Stomach (tissue), 19 donors: ENCODE measurements around the gene SIRT3. TPM values are rescaled to one million over a fixed set of nuclear protein-coding genes. Genes with fewer than 3 reads are reported as not detected.
A peak's percentile ranks its signal among the peaks of the same experiment; 100 is the strongest.

Source experiments
- DNase-seq, 2 donors: peaks; one replicate each; pipeline versions ENCODE4 v3.0.0 to v3.0.0-alpha.2; 2013 to 2019
- H3K27ac ChIP-seq, 5 donors: fragments of 200-600 bp in 4 of 5; sonication (generic) in 4 of 5; one replicate each; pipeline ENCODE4 v1.5.1; 2013 to 2019; ENCODE audit warnings: mild to moderate bottlenecking in 1 of 5, moderate library complexity in 1 of 5
- H3K27me3 ChIP-seq, 3 donors: fragments of 200-600 bp; sonication (generic); one replicate each; pipeline ENCODE4 v1.5.1; 2017 to 2019; ENCODE audit warnings: mixed run types in 1 of 3
- H3K36me3 ChIP-seq, 4 donors: fragments of 200-600 bp; sonication (generic); 1 replicate in 3 of 4; 2 replicates in 1 of 4; pipeline ENCODE4 v1.5.1; 2016 to 2019
- H3K4me1 ChIP-seq, 4 donors: fragments of 200-600 bp; sonication (generic); one replicate each; pipeline ENCODE4 v1.5.1; 2016 to 2019
- H3K4me3 ChIP-seq, 4 donors: fragments of 200-600 bp; sonication (generic) in 3 of 4; one replicate each; pipeline ENCODE4 v1.5.1; 2016 to 2019; ENCODE audit warnings: mild to moderate bottlenecking in 1 of 4
- H3K9me3 ChIP-seq, 4 donors: fragments of 200-600 bp; sonication (generic); one replicate each; pipeline ENCODE4 v1.5.1; 2016 to 2019
- CTCF ChIP-seq, 7 experiments: fragments of 450-650 bp in 4 of 7; fragments of 200-600 bp in 3 of 7; sonication (generic) in 3 of 7; IDR thresholded peaks; one replicate each; pipeline ENCODE4 v1.5.1; 2016 to 2019; ENCODE audit warnings: antibody characterized with exemption in 7 of 7, control low read depth in 2 of 7, mild to moderate bottlenecking in 1 of 7
- EP300 ChIP-seq: sonication (generic); formaldehyde crosslinking; IDR thresholded peaks from one replicate; pipeline ENCODE4 v1.6.1; 2017; ENCODE audit warnings: antibody characterized with exemption
- POLR2A ChIP-seq, 4 donors: fragments of 450-650 bp; IDR thresholded peaks; one replicate each; pipeline ENCODE4 v1.6.1; 2016; ENCODE audit warnings: antibody characterized with exemption in 4 of 4, control low read depth in 2 of 4, mild to moderate bottlenecking in 1 of 4, moderate library complexity in 1 of 4
- POLR2AphosphoS5 ChIP-seq, 3 donors: sonication (generic); formaldehyde crosslinking; IDR thresholded peaks; one replicate each; pipeline ENCODE4 v1.6.1; 2016; ENCODE audit warnings: antibody characterized with exemption in 3 of 3
- WGBS, 5 donors: extraction: QIAGEN DNeasy Blood & Tissue Kit in 3 of 5; methylation state at CpG; one replicate each; pipeline versions ENCODE4 v1.1.5 to v1.1.7; 2013 to 2018; 5-methylcytosine and 5-hydroxymethylcytosine counted together
- intact Hi-C: fragments of 100-400 bp; cut with DNase I; formaldehyde crosslinking; loops from one replicate; pipeline ENCODE4 v1.15.1; 2023; ENCODE audit warnings: low total_unique reads
- long read RNA-seq, 10 donors: transcript quantifications; one replicate each; lab custom pipeline, GENCODE V29; 2026
- polyA plus RNA-seq, 3 donors: library from polyadenylated mRNA; stranded (reverse); fragments of 200-250 nt; gene quantifications; one replicate each; pipeline ENCODE4 v1.2.3, GENCODE V29; 2013
- total RNA-seq, 5 donors: library from RNA; depleted of rRNA; stranded (reverse); fragments of >200 nt; gene quantifications; one replicate each; pipeline versions ENCODE4 v1.1.0 to v1.2.3, GENCODE V29; 2014 to 2016
- donor health status: healthy with polysubstance abuse.
- donor health status: Bipolar disorder and iron deficiency.
- donor health status: healthy.

SIRT3 gene
- total RNA-seq (10 to 100 TPM in 2 of 5 donors, 1 to 10 TPM in 3; 5.4 to 63.7 (median 7.3) TPM), polyA plus RNA-seq (10 to 100 TPM; 10.8 to 19.2 (median 13.8) TPM)
- long read RNA-seq, donor 1, partial matches to known transcripts, result 0 of 6 reads
- long read RNA-seq, donor 1, other reads (novel, unspliced or antisense), result 0 of 6 reads
- long read RNA-seq, donor 2, partial matches to known transcripts, result 0 of 3 reads
- long read RNA-seq, donor 2, other reads (novel, unspliced or antisense), result 0 of 3 reads
- long read RNA-seq, donor 3, result 0 reads
- long read RNA-seq, donor 4, partial matches to known transcripts, result 0 of 1 reads
- long read RNA-seq, donor 4, other reads (novel, unspliced or antisense), result 0 of 1 reads
- long read RNA-seq, donor 5, partial matches to known transcripts, result 0 of 2 reads
- long read RNA-seq, donor 5, other reads (novel, unspliced or antisense), result 0 of 2 reads
- long read RNA-seq, donor 6, partial matches to known transcripts, result 55 of 145 reads
- long read RNA-seq, donor 6, other reads (novel, unspliced or antisense), result 84 of 145 reads
- long read RNA-seq, donor 7, partial matches to known transcripts, result 0 of 3 reads
- long read RNA-seq, donor 7, other reads (novel, unspliced or antisense), result 0 of 3 reads
- long read RNA-seq, donor 8, transcript SIRT3-201 (7 exons, 2,543 nt), result major isoform, 5 of 6 reads
- long read RNA-seq, donor 8, partial matches to known transcripts, result 0 of 6 reads
- long read RNA-seq, donor 8, other reads (novel, unspliced or antisense), result 0 of 6 reads
- long read RNA-seq, donor 9, partial matches to known transcripts, result 0 of 3 reads
- long read RNA-seq, donor 9, other reads (novel, unspliced or antisense), result 0 of 3 reads
- long read RNA-seq, donor 10, partial matches to known transcripts, result 0 of 1 reads
- long read RNA-seq, donor 10, other reads (novel, unspliced or antisense), result 0 of 1 reads

DNA sequence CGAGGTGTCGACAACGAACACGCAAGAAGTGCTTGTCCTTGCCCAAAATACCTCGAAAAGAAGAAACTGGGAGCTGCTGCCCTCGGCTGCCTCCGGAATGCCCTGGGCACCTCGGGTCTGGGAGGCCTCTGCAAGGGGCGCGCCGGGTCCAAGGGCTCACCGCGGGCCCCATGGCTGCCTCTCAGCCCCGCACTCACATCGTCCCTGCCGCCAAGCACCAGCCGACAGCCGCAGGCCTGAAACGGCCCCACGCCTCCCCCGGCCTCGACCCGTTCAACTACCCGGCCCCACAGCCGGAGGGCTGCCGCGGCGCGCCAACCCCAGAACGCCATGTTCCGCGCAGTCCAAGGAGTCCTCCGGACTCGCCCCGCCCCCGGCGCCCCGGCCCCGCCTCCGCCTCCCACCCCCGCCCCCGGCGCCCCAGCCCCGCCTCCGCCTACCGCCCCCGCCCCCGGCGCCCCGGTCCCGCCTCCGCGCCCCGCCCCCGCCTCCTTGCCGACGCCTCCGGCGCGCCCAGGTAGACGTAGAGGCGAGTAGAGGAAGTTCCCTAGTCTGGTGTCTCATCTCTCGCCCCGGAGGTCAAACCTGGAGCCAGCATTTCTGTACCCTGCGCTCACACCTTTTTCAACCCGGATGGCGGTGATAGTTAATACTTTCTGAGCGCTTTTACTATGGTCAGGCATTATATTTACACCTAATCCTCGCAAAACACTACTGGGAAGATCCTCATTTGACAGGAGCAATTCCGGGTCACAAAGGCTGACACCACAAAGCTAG lies at the start of gene SIRT3:
Gene SIRT3, minus strand, starts transcription at position 346 of the 777 bp plus-strand sequence. Its CDS starts 14 bp downstream, at position 332.
- Histone ChIP-seq H3K27ac (peak within 1 kb of the TSS; percentile 94 to 97 (median 96)), H3K4me3 (peak within 1 kb of the TSS; percentile 92 to 95 (median 94)), H3K27me3 (no peaks in the 10 kb centered on the region), H3K9me3 (no peaks in the 10 kb centered on the region), H3K4me1 (peaks cover 22 to 49% (median 35%) of the 10 kb centered on the region in 4 donors), H3K36me3 (peaks cover 4 to 39% (median 30%) of the 10 kb centered on the region in 4 donors)
- DNase-seq, result peak; percentile 89 to 95
- 0 to 1% (median 1%) methylated on average over 19 to 64 of the region's 70 CpGs for WGBS, 5 donors
- intact Hi-C loops, result no loop called here
- TF ChIP-seq POLR2A (IDR thresholded peaks at IDR 0.05), result no peak
- TF ChIP-seq EP300, result no peak
- peak in 3 of 7 experiments; percentile 8 to 19 (median 18) for TF ChIP-seq CTCF (IDR thresholded peaks at IDR 0.05)
- TF ChIP-seq POLR2AphosphoS5 (IDR thresholded peaks at IDR 0.05), result peak in 2 of 3 donors; percentile 58 to 66

DNA sequence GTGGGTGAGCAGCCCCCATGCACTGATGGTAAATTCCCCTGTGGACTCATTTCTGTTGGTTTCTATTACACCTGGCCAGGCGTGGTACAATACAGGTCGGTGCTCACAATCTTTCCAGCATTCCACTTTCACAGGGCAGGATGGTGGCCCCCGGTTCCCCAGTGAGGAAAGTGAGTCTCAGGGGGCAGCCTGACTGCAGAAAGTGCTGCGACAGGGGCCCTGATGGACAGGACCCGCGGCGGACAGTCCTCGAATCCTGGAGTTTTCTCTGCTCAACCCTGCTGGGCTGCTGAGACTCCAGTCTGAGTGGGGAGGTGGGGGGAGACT lies 49.7 kb upstream of the SIRT3 start:
- intact Hi-C loops, result no loop called here
- no peak for DNase-seq
- Histone ChIP-seq H3K4me3 (no peak overlapping the region), H3K36me3 (peaks cover 0 to 2% (median 0%) of the 10 kb centered on the region in 4 donors), H3K4me1 (peaks cover 7 to 45% (median 36%) of the 10 kb centered on the region in 4 donors), H3K9me3 (no peaks in the 10 kb centered on the region), H3K27me3 (peaks cover 11 to 67% (median 37%) of the 10 kb centered on the region in 3 donors), H3K27ac (no peak overlapping the region)
- TF ChIP-seq EP300 (no peak), POLR2AphosphoS5 (IDR thresholded peaks at IDR 0.05) (no peak), CTCF (IDR thresholded peaks at IDR 0.05) (no peak), POLR2A (IDR thresholded peaks at IDR 0.05) (no peak)
- WGBS, 5 donors, result 81 to 90% (median 87%) methylated on average over 6 to 8 of the region's 8 CpGs

DNA sequence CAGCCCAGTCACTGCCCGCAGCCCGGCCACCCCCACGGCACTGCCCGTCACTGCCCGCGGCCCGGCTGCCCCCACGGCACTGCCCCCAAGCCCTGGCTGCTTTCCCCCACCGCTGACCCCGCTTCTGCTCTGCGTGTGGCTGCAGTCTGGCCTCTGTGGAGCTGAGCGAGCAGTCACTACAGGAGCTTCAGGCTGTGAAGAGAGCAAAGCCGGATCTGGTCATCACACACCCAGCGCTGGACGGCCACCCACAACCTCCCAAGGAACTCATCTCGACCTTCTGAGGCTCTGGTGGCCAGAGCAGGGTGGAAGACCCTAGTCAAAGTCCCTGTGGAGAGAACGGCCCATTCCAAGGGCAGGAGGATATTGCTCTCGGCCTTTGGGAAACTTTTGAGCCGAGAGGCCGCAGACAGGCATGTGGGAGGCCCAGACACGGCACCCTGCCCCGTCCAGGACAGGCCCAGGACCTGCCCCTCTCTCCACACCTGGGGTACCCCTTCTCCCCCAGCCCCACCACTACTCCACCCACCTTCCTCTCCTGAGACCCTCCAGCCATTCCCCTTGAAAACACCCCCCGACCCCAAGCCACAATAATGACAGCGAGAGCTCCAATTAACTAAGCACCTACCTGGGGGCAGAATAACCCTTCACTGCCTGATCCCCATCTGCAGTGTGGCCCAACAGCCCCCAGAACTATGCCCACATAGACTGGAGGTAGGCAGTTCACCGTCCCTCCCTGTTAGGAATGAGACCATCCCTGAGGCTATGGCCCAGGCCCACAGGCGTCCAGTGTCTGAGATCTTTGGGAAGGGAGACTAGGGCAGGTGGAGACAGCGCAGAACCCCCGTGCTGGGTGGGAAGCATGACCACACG lies 49.1 kb upstream of the SIRT3 start:
- Histone ChIP-seq H3K27me3 (peaks cover 15 to 73% (median 43%) of the 10 kb centered on the region in 3 donors), H3K27ac (no peak overlapping the region), H3K4me1 (peaks cover 13 to 45% (median 37%) of the 10 kb centered on the region in 4 donors), H3K4me3 (no peak overlapping the region), H3K9me3 (no peaks in the 10 kb centered on the region), H3K36me3 (no peaks in the 10 kb centered on the region)
- TF ChIP-seq POLR2AphosphoS5 (IDR thresholded peaks at IDR 0.05) (no peak), CTCF (IDR thresholded peaks at IDR 0.05) (no peak), POLR2A (IDR thresholded peaks at IDR 0.05) (no peak), EP300 (no peak)
- DNase-seq, result no peak
- 80 to 86% (median 84%) methylated on average over 28 to 29 of the region's 29 CpGs for WGBS, 5 donors
- intact Hi-C loops, result no loop called here
